SU-DHL-6 (cell line): ENCODE data around the gene GPRC5B.

Source experiments
- EZH2phosphoT487 ChIP-seq: fragments of 200-600 bp; sonication (generic), shearing (Covaris generic); conservative IDR thresholded peaks from 2 replicates; pipeline ENCODE4 v1.6.1; 2018; ENCODE audit warnings: mild to moderate bottlenecking, antibody characterized with exemption, low read length, moderate library complexity, mixed read lengths
- TF ChIP-seq, protein P1 (sequence below): fragments of 200-600 bp; sonication (generic); IDR thresholded peaks from one replicate; pipeline ENCODE4 v1.5.1; 2017; ENCODE audit warnings: antibody characterized with exemption, mild to moderate bottlenecking, low read length, moderate library complexity; ENCODE audit not compliant: insufficient read depth, poor library complexity, severe bottlenecking

DNA sequence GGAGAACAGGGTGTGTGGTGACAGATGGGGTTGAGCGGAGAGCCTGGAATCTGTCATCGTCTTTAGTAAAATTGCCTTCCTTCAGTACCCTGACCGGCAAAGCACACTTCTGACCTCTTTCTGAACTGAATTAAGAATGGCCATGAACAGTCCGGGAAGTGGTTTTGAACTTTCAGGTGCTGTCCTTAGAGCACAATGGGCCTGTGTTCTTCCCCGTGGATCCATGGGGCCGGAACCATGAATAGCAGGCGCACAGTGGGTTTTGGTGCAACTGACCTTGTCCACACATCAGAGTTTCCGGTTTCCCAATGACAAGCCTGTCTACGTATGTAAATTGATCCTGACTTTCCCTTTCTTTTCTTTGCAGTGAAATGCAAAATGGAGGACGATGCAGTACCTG, 28.5 kb downstream of the GPRC5B start:
- TF ChIP-seq EZH2phosphoT487: no peak
- TF ChIP-seq, protein P1, sequence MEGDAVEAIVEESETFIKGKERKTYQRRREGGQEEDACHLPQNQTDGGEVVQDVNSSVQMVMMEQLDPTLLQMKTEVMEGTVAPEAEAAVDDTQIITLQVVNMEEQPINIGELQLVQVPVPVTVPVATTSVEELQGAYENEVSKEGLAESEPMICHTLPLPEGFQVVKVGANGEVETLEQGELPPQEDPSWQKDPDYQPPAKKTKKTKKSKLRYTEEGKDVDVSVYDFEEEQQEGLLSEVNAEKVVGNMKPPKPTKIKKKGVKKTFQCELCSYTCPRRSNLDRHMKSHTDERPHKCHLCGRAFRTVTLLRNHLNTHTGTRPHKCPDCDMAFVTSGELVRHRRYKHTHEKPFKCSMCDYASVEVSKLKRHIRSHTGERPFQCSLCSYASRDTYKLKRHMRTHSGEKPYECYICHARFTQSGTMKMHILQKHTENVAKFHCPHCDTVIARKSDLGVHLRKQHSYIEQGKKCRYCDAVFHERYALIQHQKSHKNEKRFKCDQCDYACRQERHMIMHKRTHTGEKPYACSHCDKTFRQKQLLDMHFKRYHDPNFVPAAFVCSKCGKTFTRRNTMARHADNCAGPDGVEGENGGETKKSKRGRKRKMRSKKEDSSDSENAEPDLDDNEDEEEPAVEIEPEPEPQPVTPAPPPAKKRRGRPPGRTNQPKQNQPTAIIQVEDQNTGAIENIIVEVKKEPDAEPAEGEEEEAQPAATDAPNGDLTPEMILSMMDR: no peak
